ENCODE results near the gene MYL5.
"Not testable (repeated sequence)": the region's sequence is repeated elsewhere in the genome, so short reads cannot be mapped to it uniquely, and the experiment has no call there.

Gene MYL5

GRCh38 chr4:637536-638280 is 36.6 kb upstream of the MYL5 start:
- DNase-seq (ENCODE audit: low read depth, low spot score) = no peak
- Histone ChIP-seq H3K27me3 (ENCODE audit: insufficient read depth, insufficient read length) (no peaks in the 10 kb centered on the region), H3K9me3 (ENCODE audit: insufficient read depth, low read length) (peaks cover 16% of the 10 kb centered on the region; the same call in 1 of the 2 replicates), H3K36me3 (ENCODE audit: insufficient read depth, insufficient read length, low read length) (no peaks in the 10 kb centered on the region), H3K9ac (ENCODE audit: insufficient read length, low read depth) (no peak overlapping the region), H3K4me3 (ENCODE audit: insufficient read length, low read depth) (no peak overlapping the region), H3K4me1 (ENCODE audit: insufficient read depth, insufficient read length) (peaks cover 14% of the 10 kb centered on the region)
- no peak for TF ChIP-seq ZNF274 (IDR thresholded peaks at IDR 0.05; ENCODE audit: low read depth, low read length)
- no peak for TF ChIP-seq YY1 (IDR thresholded peaks at IDR 0.05; ENCODE audit: insufficient read depth, insufficient read length)
- TF ChIP-seq SUZ12 (IDR thresholded peaks at IDR 0.05; ENCODE audit: extremely low read depth, insufficient read depth, insufficient read length) = no peak

GRCh38 chr4:642366-642765 is 32.0 kb upstream of the MYL5 start:
- H3K9me3 ChIP-seq (ENCODE audit: insufficient read depth, low read length) = peaks cover 16% of the 10 kb centered on the region; the same call in 1 of the 2 replicates
- H3K27me3 ChIP-seq (ENCODE audit: insufficient read depth, insufficient read length); DNase-seq (ENCODE audit: low read depth, low spot score); H3K4me1 ChIP-seq (ENCODE audit: insufficient read depth, insufficient read length); H3K4me3 ChIP-seq (ENCODE audit: insufficient read length, low read depth); H3K36me3 ChIP-seq (ENCODE audit: insufficient read depth, insufficient read length, low read length); H3K9ac ChIP-seq (ENCODE audit: insufficient read length, low read depth): not testable (repeated sequence)

- H3K9me3 ChIP-seq (ENCODE audit: insufficient read depth, low read length) = peaks cover 7% of the 10 kb centered on the region; the same call in 1 of the 2 replicates
- TF ChIP-seq YY1 (IDR thresholded peaks at IDR 0.05; ENCODE audit: insufficient read depth, insufficient read length) (no peak), ZNF274 (IDR thresholded peaks at IDR 0.05; ENCODE audit: low read depth, low read length) (no peak), SUZ12 (IDR thresholded peaks at IDR 0.05; ENCODE audit: extremely low read depth, insufficient read depth, insufficient read length) (no peak)
- DNase-seq (ENCODE audit: low read depth, low spot score) = no peak
- peaks cover 13% of the 10 kb centered on the region for H3K4me1 ChIP-seq (ENCODE audit: insufficient read depth, insufficient read length)
- no peak overlapping the region for H3K9ac ChIP-seq (ENCODE audit: insufficient read length, low read depth)
- no peak overlapping the region for H3K4me3 ChIP-seq (ENCODE audit: insufficient read length, low read depth)
- H3K27me3 ChIP-seq (ENCODE audit: insufficient read depth, insufficient read length) = no peaks in the 10 kb centered on the region
- H3K36me3 ChIP-seq (ENCODE audit: insufficient read depth, insufficient read length, low read length) = no peaks in the 10 kb centered on the region
These were observed 27.9 kb upstream of the MYL5 start for GRCh38 chr4:646460-646859.

- Histone ChIP-seq H3K4me1 (ENCODE audit: insufficient read depth, insufficient read length) (peaks cover 13% of the 10 kb centered on the region), H3K27me3 (ENCODE audit: insufficient read depth, insufficient read length) (no peaks in the 10 kb centered on the region), H3K36me3 (ENCODE audit: insufficient read depth, insufficient read length, low read length) (no peaks in the 10 kb centered on the region), H3K9ac (ENCODE audit: insufficient read length, low read depth) (no peak overlapping the region), H3K9me3 (ENCODE audit: insufficient read depth, low read length) (no peaks in the 10 kb centered on the region), H3K4me3 (ENCODE audit: insufficient read length, low read depth) (no peak overlapping the region)
- no peak for TF ChIP-seq SUZ12 (IDR thresholded peaks at IDR 0.05; ENCODE audit: extremely low read depth, insufficient read depth, insufficient read length)
- no peak for TF ChIP-seq YY1 (IDR thresholded peaks at IDR 0.05; ENCODE audit: insufficient read depth, insufficient read length)
- TF ChIP-seq ZNF274 (IDR thresholded peaks at IDR 0.05; ENCODE audit: low read depth, low read length) = no peak
- no peak for DNase-seq (ENCODE audit: low read depth, low spot score)
These were observed 26.9 kb upstream of the MYL5 start for GRCh38 chr4:647481-647880.

GRCh38 chr4:648579-649292 is 25.6 kb upstream of the MYL5 start:
- Histone ChIP-seq H3K4me1 (ENCODE audit: insufficient read depth, insufficient read length) (peaks cover 16% of the 10 kb centered on the region), H3K9ac (ENCODE audit: insufficient read length, low read depth) (peak overlapping the region; percentile 68), H3K27me3 (ENCODE audit: insufficient read depth, insufficient read length) (no peaks in the 10 kb centered on the region), H3K36me3 (ENCODE audit: insufficient read depth, insufficient read length, low read length) (no peaks in the 10 kb centered on the region), H3K4me3 (ENCODE audit: insufficient read length, low read depth) (no peak overlapping the region), H3K9me3 (ENCODE audit: insufficient read depth, low read length) (no peaks in the 10 kb centered on the region)
- no peak for DNase-seq (ENCODE audit: low read depth, low spot score)
- no peak for TF ChIP-seq ZNF274 (IDR thresholded peaks at IDR 0.05; ENCODE audit: low read depth, low read length)
- TF ChIP-seq SUZ12 (IDR thresholded peaks at IDR 0.05; ENCODE audit: extremely low read depth, insufficient read depth, insufficient read length) = no peak
- TF ChIP-seq YY1 (IDR thresholded peaks at IDR 0.05; ENCODE audit: insufficient read depth, insufficient read length) = no peak

- H3K9me3 ChIP-seq (ENCODE audit: insufficient read depth, low read length) = no peaks in the 10 kb centered on the region
- no peak overlapping the region for H3K9ac ChIP-seq (ENCODE audit: insufficient read length, low read depth)
- peaks cover 18% of the 10 kb centered on the region for H3K4me1 ChIP-seq (ENCODE audit: insufficient read depth, insufficient read length)
- no peak overlapping the region for H3K4me3 ChIP-seq (ENCODE audit: insufficient read length, low read depth)
- no peak for TF ChIP-seq YY1 (IDR thresholded peaks at IDR 0.05; ENCODE audit: insufficient read depth, insufficient read length)
- no peak for TF ChIP-seq ZNF274 (IDR thresholded peaks at IDR 0.05; ENCODE audit: low read depth, low read length)
- no peak for TF ChIP-seq SUZ12 (IDR thresholded peaks at IDR 0.05; ENCODE audit: extremely low read depth, insufficient read depth, insufficient read length)
- no peaks in the 10 kb centered on the region for H3K27me3 ChIP-seq (ENCODE audit: insufficient read depth, insufficient read length)
- no peaks in the 10 kb centered on the region for H3K36me3 ChIP-seq (ENCODE audit: insufficient read depth, insufficient read length, low read length)
- no peak for DNase-seq (ENCODE audit: low read depth, low spot score)
These were observed 25.1 kb upstream of the MYL5 start for GRCh38 chr4:649293-649625.

- Histone ChIP-seq H3K4me3 (ENCODE audit: insufficient read length, low read depth) (no peak overlapping the region), H3K36me3 (ENCODE audit: insufficient read depth, insufficient read length, low read length) (no peaks in the 10 kb centered on the region), H3K9me3 (ENCODE audit: insufficient read depth, low read length) (no peaks in the 10 kb centered on the region), H3K4me1 (ENCODE audit: insufficient read depth, insufficient read length) (peaks cover 23% of the 10 kb centered on the region), H3K9ac (ENCODE audit: insufficient read length, low read depth) (no peak overlapping the region), H3K27me3 (ENCODE audit: insufficient read depth, insufficient read length) (no peaks in the 10 kb centered on the region)
- TF ChIP-seq SUZ12 (IDR thresholded peaks at IDR 0.05; ENCODE audit: extremely low read depth, insufficient read depth, insufficient read length) (no peak), ZNF274 (IDR thresholded peaks at IDR 0.05; ENCODE audit: low read depth, low read length) (no peak), YY1 (IDR thresholded peaks at IDR 0.05; ENCODE audit: insufficient read depth, insufficient read length) (no peak)
- DNase-seq (ENCODE audit: low read depth, low spot score) = no peak
These were observed 24.5 kb upstream of the MYL5 start for GRCh38 chr4:649751-650310.
